Peyer's patch (tissue), 4 donors: Measurements from ENCODE around the gene BBS7. TPM values are rescaled to one million over a fixed set of nuclear protein-coding genes. Genes with fewer than 3 reads are reported as not detected.

Experiments used
- DNase-seq, 3 donors: peaks; one replicate each; pipeline ENCODE4 v3.0.0-alpha.2; 2017 to 2019
- H3K27ac ChIP-seq, 4 donors: fragments of 200-600 bp; sonication (generic); one replicate each; pipeline ENCODE4 v1.5.1; 2016 to 2019
- H3K27me3 ChIP-seq, 2 donors: fragments of 200-600 bp; sonication (generic); one replicate each; pipeline ENCODE4 v1.5.1; 2019
- H3K36me3 ChIP-seq, 3 donors: fragments of 200-600 bp; sonication (generic); one replicate each; pipeline ENCODE4 v1.5.1; 2016 to 2019
- H3K4me1 ChIP-seq, 4 donors: fragments of 200-600 bp; sonication (generic); one replicate each; pipeline ENCODE4 v1.5.1; 2016 to 2019
- H3K4me3 ChIP-seq, 4 donors: fragments of 200-600 bp; sonication (generic); 1 replicate in 3 of 4; 2 replicates in 1 of 4; pipeline ENCODE4 v1.5.1; 2016 to 2019; ENCODE audit warnings: mild to moderate bottlenecking in 1 of 4
- H3K9me3 ChIP-seq, 4 donors: fragments of 200-600 bp; sonication (generic); one replicate each; pipeline ENCODE4 v1.5.1; 2016 to 2019; ENCODE audit warnings: mild to moderate bottlenecking in 1 of 4
- CTCF ChIP-seq, 6 experiments: fragments of 450-650 bp in 4 of 6; fragments of 200-600 bp in 2 of 6; sonication (generic) in 1 of 6; IDR thresholded peaks; one replicate each; pipeline ENCODE4 v1.5.1; 2017 to 2019; ENCODE audit warnings: antibody characterized with exemption in 6 of 6, mild to moderate bottlenecking in 3 of 6, moderate library complexity in 1 of 6
- POLR2A ChIP-seq, 2 donors: fragments of 450-650 bp; IDR thresholded peaks; one replicate each; pipeline ENCODE4 v1.5.1; 2017; ENCODE audit warnings: antibody characterized with exemption in 2 of 2, mild to moderate bottlenecking in 2 of 2, moderate library complexity in 2 of 2
- total RNA-seq, 4 donors: library from RNA; depleted of rRNA; stranded (reverse); fragments of >200 nt; gene quantifications; one replicate each; pipeline ENCODE4 v1.1.0, GENCODE V29; 2016

The BBS7 gene
- total RNA-seq, 4 donors from 2014 or later = 4.2 to 10.0 (median 8.6) TPM

- Histone ChIP-seq H3K27me3 (no peaks in the 10 kb centered on the region), H3K9me3 (no peaks in the 10 kb centered on the region), H3K36me3 (peaks cover 0 to 43% (median 0%) of the 10 kb centered on the region in 3 donors), H3K27ac (no peak overlapping the region), H3K4me3 (no peak overlapping the region), H3K4me1 (no peaks in the 10 kb centered on the region)
- DNase-seq = no peak
- TF ChIP-seq POLR2A (IDR thresholded peaks at IDR 0.05) (no peak), CTCF (IDR thresholded peaks at IDR 0.05) (no peak)
Measured at GRCh38 chr4:121829511-121829910, 40.8 kb downstream of the BBS7 start.

- Histone ChIP-seq H3K9me3 (no peaks in the 10 kb centered on the region), H3K4me3 (no peak overlapping the region), H3K27me3 (no peaks in the 10 kb centered on the region), H3K27ac (no peak overlapping the region), H3K36me3 (peaks cover 0 to 37% (median 0%) of the 10 kb centered on the region in 3 donors), H3K4me1 (peaks cover 0 to 7% (median 3%) of the 10 kb centered on the region in 4 donors)
- DNase-seq = no peak
- TF ChIP-seq POLR2A (IDR thresholded peaks at IDR 0.05) (no peak), CTCF (IDR thresholded peaks at IDR 0.05) (no peak)
Measured at GRCh38 chr4:121827853-121828252, 42.4 kb downstream of the BBS7 start.

GRCh38 chr4:121824950-121825349 lies 45.3 kb downstream of the BBS7 start:
- H3K9me3 ChIP-seq = no peaks in the 10 kb centered on the region
- no peaks in the 10 kb centered on the region for H3K27me3 ChIP-seq
- no peak overlapping the region for H3K4me3 ChIP-seq
- peaks cover 0 to 15% (median 0%) of the 10 kb centered on the region in 3 donors for H3K36me3 ChIP-seq
- TF ChIP-seq POLR2A (IDR thresholded peaks at IDR 0.05) (no peak), CTCF (IDR thresholded peaks at IDR 0.05) (no peak)
- H3K4me1 ChIP-seq = peaks cover 0 to 14% (median 4%) of the 10 kb centered on the region in 4 donors
- no peak for DNase-seq
- no peak overlapping the region for H3K27ac ChIP-seq

GRCh38 chr4:121824171-121824527 lies 46.1 kb downstream of the BBS7 start:
- Histone ChIP-seq H3K9me3 (no peaks in the 10 kb centered on the region), H3K27ac (peak overlapping the region; percentile 39 to 74 (median 69)), H3K36me3 (peaks cover 0 to 9% (median 0%) of the 10 kb centered on the region in 3 donors), H3K4me3 (peak overlapping the region; percentile 54 to 76 (median 70)), H3K4me1 (peaks cover 0 to 14% (median 4%) of the 10 kb centered on the region in 4 donors), H3K27me3 (no peaks in the 10 kb centered on the region)
- TF ChIP-seq POLR2A (IDR thresholded peaks at IDR 0.05) = no peak
- TF ChIP-seq CTCF (IDR thresholded peaks at IDR 0.05) = no peak
- no peak for DNase-seq

- DNase-seq = peak; percentile 94 to 98 (median 96)
- peak within 1 kb of the TSS; percentile 54 to 76 (median 70) for H3K4me3 ChIP-seq
- peak in 1 of 2 donors; percentile 18 for TF ChIP-seq POLR2A (IDR thresholded peaks at IDR 0.05)
- no peak for TF ChIP-seq CTCF (IDR thresholded peaks at IDR 0.05)
- no peaks in the 10 kb centered on the region for H3K27me3 ChIP-seq
- peak within 1 kb of the TSS; percentile 39 to 74 (median 69) for H3K27ac ChIP-seq
- no peaks in the 10 kb centered on the region for H3K9me3 ChIP-seq
- peaks cover 0 to 10% (median 0%) of the 10 kb centered on the region in 3 donors for H3K36me3 ChIP-seq
- peaks cover 0 to 14% (median 4%) of the 10 kb centered on the region in 4 donors for H3K4me1 ChIP-seq
Measured at GRCh38 chr4:121823505-121824170, 46.6 kb downstream of the BBS7 start, which contains the start of gene CCNA2. CCNA2 (minus strand) TSS chr4:121823883; CDS start chr4:121823628, 255 bp downstream.
